ENCODE data around the gene IQGAP2.

The IQGAP2 gene

DNA sequence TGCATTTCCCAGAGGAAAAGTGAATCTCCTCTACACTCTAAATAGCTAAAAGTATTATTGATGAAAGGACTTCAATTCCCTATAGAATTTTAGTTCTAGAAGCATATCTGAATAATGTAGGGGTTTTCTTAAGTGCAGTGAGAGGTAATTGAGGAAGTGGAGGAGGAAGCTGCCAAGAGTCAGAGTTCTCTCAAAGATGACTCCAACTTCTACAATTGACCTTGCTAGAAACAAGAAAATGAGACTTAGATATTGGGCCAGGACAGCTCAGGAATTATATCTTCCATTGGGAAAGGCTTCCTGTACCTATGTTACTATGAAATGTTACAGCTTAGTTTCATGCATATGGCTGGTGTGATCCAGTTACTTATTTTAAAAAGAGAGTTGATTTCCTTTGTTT is 302.5 kb downstream of the IQGAP2 start:
- TF ChIP-seq, protein P1, sequence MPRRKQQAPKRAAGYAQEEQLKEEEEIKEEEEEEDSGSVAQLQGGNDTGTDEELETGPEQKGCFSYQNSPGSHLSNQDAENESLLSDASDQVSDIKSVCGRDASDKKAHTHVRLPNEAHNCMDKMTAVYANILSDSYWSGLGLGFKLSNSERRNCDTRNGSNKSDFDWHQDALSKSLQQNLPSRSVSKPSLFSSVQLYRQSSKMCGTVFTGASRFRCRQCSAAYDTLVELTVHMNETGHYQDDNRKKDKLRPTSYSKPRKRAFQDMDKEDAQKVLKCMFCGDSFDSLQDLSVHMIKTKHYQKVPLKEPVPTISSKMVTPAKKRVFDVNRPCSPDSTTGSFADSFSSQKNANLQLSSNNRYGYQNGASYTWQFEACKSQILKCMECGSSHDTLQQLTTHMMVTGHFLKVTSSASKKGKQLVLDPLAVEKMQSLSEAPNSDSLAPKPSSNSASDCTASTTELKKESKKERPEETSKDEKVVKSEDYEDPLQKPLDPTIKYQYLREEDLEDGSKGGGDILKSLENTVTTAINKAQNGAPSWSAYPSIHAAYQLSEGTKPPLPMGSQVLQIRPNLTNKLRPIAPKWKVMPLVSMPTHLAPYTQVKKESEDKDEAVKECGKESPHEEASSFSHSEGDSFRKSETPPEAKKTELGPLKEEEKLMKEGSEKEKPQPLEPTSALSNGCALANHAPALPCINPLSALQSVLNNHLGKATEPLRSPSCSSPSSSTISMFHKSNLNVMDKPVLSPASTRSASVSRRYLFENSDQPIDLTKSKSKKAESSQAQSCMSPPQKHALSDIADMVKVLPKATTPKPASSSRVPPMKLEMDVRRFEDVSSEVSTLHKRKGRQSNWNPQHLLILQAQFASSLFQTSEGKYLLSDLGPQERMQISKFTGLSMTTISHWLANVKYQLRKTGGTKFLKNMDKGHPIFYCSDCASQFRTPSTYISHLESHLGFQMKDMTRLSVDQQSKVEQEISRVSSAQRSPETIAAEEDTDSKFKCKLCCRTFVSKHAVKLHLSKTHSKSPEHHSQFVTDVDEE (CRISPR knock-in tag; IDR thresholded peaks at IDR 0.05): no peak
- TF ChIP-seq, protein P2, sequence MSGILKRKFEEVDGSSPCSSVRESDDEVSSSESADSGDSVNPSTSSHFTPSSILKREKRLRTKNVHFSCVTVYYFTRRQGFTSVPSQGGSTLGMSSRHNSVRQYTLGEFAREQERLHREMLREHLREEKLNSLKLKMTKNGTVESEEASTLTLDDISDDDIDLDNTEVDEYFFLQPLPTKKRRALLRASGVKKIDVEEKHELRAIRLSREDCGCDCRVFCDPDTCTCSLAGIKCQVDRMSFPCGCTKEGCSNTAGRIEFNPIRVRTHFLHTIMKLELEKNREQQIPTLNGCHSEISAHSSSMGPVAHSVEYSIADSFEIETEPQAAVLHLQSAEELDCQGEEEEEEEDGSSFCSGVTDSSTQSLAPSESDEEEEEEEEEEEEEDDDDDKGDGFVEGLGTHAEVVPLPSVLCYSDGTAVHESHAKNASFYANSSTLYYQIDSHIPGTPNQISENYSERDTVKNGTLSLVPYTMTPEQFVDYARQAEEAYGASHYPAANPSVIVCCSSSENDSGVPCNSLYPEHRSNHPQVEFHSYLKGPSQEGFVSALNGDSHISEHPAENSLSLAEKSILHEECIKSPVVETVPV (CRISPR knock-in tag; IDR thresholded peaks at IDR 0.05): no peak
- TF ChIP-seq, protein P3, sequence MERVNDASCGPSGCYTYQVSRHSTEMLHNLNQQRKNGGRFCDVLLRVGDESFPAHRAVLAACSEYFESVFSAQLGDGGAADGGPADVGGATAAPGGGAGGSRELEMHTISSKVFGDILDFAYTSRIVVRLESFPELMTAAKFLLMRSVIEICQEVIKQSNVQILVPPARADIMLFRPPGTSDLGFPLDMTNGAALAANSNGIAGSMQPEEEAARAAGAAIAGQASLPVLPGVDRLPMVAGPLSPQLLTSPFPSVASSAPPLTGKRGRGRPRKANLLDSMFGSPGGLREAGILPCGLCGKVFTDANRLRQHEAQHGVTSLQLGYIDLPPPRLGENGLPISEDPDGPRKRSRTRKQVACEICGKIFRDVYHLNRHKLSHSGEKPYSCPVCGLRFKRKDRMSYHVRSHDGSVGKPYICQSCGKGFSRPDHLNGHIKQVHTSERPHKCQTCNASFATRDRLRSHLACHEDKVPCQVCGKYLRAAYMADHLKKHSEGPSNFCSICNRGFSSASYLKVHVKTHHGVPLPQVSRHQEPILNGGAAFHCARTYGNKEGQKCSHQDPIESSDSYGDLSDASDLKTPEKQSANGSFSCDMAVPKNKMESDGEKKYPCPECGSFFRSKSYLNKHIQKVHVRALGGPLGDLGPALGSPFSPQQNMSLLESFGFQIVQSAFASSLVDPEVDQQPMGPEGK (CRISPR knock-in tag; IDR thresholded peaks at IDR 0.05; ENCODE audit: borderline replicate concordance): no peak
- TF ChIP-seq SNAI2 (CRISPR knock-in tag; IDR thresholded peaks at IDR 0.05) (no peak), ZNF565 (CRISPR knock-in tag; conservative IDR thresholded peaks at IDR 0.05; ENCODE audit: low read depth) (no peak)
- TF ChIP-seq, protein P4, sequence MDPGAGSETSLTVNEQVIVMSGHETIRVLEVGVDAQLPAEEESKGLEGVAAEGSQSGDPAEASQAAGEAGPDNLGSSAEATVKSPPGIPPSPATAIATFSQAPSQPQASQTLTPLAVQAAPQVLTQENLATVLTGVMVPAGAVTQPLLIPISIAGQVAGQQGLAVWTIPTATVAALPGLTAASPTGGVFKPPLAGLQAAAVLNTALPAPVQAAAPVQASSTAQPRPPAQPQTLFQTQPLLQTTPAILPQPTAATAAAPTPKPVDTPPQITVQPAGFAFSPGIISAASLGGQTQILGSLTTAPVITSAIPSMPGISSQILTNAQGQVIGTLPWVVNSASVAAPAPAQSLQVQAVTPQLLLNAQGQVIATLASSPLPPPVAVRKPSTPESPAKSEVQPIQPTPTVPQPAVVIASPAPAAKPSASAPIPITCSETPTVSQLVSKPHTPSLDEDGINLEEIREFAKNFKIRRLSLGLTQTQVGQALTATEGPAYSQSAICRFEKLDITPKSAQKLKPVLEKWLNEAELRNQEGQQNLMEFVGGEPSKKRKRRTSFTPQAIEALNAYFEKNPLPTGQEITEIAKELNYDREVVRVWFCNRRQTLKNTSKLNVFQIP (CRISPR knock-in tag; IDR thresholded peaks at IDR 0.05; ENCODE audit: borderline replicate concordance, low read depth): no peak
- no peak for ATAC-seq

DNA sequence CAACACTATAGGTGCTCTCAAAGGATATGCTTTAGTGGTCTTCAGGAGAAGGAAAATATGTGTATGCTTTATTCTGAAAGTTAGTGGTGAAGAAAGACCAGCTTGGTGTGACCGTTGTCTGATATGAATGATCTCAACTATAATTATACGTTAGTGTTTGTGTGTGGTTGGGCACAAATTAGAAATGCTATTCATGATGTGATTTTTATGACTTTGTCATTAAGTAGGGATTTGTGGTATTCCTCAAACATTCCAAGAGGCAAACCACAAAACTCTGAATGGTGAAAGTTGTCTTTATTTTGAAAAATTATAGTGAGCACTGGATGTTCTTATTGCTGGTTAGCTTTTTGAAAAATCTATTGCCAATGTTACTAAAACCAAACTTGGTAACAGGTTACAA is 306.7 kb downstream of the IQGAP2 start:
- TF ChIP-seq, protein P3 (CRISPR knock-in tag; IDR thresholded peaks at IDR 0.05; ENCODE audit: borderline replicate concordance): no peak
- TF ChIP-seq TOX (CRISPR knock-in tag; IDR thresholded peaks at IDR 0.05; ENCODE audit: borderline replicate concordance): 0 out of 2 replicates have a peak, but pooled peaks have one; percentile 14
- peak; percentile 72 for ATAC-seq

DNA sequence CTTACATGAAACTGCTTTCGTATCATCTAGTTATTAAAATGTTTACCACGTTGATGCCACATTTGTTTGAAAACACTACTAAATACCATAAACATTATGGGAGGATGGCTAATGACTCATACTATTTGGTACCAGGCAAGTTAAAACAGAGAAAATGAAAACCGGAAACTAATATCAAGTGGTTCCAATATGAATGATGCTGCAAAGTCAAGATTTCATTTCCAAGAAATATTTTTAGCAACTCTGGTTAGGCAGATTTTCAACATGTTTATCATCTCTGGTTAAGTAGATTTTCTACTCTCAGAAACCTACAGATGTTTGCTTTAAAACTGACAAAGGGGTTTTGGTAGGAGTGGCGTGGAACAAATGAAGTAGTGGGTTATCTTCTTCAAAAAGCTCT is 307.9 kb downstream of the IQGAP2 start:
- ATAC-seq: peak; percentile 20; the same call in 2 of the 3 replicates
- TF ChIP-seq BACH2 (CRISPR knock-in tag; IDR thresholded peaks at IDR 0.05; ENCODE audit: borderline replicate concordance) (no peak), TOX (CRISPR knock-in tag; IDR thresholded peaks at IDR 0.05; ENCODE audit: borderline replicate concordance) (no peak), ZFP3 (CRISPR knock-in tag; IDR thresholded peaks at IDR 0.05) (no peak), CSDC2 (CRISPR knock-in tag; IDR thresholded peaks at IDR 0.05) (no peak), ARNTL (CRISPR knock-in tag; IDR thresholded peaks at IDR 0.05; ENCODE audit: borderline replicate concordance, low read depth) (no peak), ZNF70 (CRISPR knock-in tag; IDR thresholded peaks at IDR 0.05) (no peak), ZC3H10 (CRISPR knock-in tag; IDR thresholded peaks at IDR 0.05) (no peak), ZFP30 (CRISPR knock-in tag; IDR thresholded peaks at IDR 0.05) (no peak), SNAI2 (CRISPR knock-in tag; IDR thresholded peaks at IDR 0.05) (no peak)
- TF ChIP-seq, protein P4 (CRISPR knock-in tag; IDR thresholded peaks at IDR 0.05; ENCODE audit: borderline replicate concordance, low read depth): no peak
- TF ChIP-seq, protein P3 (CRISPR knock-in tag; IDR thresholded peaks at IDR 0.05; ENCODE audit: borderline replicate concordance): no peak
- TF ChIP-seq, protein P2 (CRISPR knock-in tag; IDR thresholded peaks at IDR 0.05): no peak
- TF ChIP-seq, protein P1 (CRISPR knock-in tag; IDR thresholded peaks at IDR 0.05): no peak
- TF ChIP-seq, protein P5, sequence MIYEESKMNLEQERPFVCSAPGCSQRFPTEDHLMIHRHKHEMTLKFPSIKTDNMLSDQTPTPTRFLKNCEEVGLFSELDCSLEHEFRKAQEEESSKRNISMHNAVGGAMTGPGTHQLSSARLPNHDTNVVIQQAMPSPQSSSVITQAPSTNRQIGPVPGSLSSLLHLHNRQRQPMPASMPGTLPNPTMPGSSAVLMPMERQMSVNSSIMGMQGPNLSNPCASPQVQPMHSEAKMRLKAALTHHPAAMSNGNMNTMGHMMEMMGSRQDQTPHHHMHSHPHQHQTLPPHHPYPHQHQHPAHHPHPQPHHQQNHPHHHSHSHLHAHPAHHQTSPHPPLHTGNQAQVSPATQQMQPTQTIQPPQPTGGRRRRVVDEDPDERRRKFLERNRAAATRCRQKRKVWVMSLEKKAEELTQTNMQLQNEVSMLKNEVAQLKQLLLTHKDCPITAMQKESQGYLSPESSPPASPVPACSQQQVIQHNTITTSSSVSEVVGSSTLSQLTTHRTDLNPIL (CRISPR knock-in tag; IDR thresholded peaks at IDR 0.05; ENCODE audit: low read depth): no peak

Data from SK-N-SH treated with all-trans-retinoic acid at 6 μM for 48 hours (cell line).